Right forelimb (tissue), 1 donor: ENCODE results near the gene TMEM88.

ENCODE experiments used
- DNase-seq: peaks from one replicate; pipeline ENCODE4 v3.0.0-alpha.2; 2018

TMEM88 gene

GRCh38 chr17:7844292-7845154 is 10.3 kb upstream of the TMEM88 start:
- DNase-seq: peak; percentile 90

- DNase-seq: no peak
These were observed 9.4 kb upstream of the TMEM88 start for GRCh38 chr17:7845359-7846062.

GRCh38 chr17:7846063-7846735 is 8.7 kb upstream of the TMEM88 start:
- no peak for DNase-seq

DNA sequence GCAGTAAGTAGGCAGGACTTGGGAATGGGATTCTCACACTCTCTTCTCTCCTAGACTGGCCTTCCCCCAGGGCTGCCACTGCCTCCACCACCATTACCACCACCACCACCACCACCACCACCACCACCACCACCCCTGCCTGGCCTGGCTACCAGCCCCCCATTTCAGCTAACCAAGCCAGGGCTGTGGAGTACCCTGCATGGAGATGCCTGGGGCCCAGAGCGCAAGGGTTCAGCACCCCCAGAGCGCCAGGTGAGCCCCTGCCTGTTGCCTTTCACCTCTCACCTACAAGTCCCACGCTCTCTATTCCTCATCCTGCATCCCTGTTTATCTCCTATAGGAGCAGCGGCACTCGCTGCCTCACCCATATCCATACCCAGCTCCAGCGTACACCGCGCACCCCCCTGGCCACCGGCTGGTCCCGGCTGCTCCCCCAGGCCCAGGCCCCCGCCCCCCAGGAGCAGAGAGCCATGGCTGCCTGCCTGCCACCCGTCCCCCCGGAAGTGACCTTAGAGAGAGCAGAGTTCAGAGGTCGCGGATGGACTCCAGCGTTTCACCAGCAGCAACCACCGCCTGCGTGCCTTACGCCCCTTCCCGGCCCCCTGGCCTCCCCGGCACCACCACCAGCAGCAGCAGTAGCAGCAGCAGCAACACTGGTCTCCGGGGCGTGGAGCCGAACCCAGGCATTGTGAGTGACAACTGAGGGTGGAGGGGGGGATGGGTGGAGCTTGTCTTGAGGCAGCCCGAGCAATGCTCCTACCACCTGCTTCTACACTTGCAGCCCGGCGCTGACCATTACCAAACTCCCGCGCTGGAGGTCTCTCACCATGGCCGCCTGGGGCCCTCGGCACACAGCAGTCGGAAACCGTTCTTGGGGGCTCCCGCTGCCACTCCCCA is 7.9 kb upstream of the TMEM88 start:
- DNase-seq: no peak

- no peak for DNase-seq
These were observed 6.7 kb upstream of the TMEM88 start for GRCh38 chr17:7848131-7848579.

- no peak for DNase-seq
These were observed 6.1 kb upstream of the TMEM88 start for GRCh38 chr17:7848739-7849129.

DNA sequence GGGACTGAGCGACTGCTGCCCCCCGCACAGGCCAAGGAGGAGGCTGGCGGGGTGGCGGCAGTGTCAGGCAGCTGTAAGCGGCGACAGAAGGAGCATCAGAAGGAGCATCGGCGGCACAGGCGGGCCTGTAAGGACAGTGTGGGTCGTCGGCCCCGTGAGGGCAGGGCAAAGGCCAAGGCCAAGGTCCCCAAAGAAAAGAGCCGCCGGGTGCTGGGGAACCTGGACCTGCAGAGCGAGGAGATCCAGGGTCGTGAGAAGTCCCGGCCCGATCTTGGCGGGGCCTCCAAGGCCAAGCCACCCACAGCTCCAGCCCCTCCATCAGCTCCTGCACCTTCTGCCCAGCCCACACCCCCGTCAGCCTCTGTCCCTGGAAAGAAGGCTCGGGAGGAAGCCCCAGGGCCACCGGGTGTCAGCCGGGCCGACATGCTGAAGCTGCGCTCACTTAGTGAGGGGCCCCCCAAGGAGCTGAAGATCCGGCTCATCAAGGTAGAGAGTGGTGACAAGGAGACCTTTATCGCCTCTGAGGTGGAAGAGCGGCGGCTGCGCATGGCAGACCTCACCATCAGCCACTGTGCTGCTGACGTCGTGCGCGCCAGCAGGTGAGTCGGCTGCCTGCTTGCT is 5.6 kb upstream of the TMEM88 start:
- DNase-seq: no peak

DNA sequence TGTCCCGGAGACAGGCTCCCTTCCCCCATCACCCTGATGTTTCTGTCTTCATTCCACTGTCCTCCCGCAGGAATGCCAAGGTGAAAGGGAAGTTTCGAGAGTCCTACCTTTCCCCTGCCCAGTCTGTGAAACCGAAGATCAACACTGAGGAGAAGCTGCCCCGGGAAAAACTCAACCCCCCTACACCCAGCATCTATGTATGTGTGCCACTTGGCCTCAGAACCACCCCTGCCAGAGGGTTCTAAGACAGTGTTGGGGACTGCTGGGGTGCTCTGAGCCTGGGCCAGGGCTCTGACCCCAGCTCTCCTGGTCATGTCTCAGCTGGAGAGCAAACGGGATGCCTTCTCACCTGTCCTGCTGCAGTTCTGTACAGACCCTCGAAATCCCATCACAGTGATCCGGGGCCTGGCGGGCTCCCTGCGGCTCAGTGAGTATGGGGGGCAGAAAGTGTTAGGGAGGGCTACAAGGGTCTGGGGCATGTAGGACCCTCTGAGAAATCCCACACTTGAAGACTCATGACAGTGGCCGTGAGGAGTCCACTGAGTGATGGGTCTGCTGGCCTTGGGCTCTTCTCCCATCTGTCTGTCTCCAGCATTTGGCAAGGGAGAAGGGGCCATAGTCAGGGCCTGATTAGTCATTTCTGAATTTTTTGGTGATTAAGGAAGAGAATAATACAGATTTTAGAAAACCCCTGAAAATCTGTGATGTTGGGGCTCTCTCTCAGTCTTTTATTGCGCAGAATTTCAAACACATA is 4.9 kb upstream of the TMEM88 start:
- DNase-seq: no peak

GRCh38 chr17:7850701-7851437 is 4.0 kb upstream of the TMEM88 start:
- DNase-seq: no peak

DNA sequence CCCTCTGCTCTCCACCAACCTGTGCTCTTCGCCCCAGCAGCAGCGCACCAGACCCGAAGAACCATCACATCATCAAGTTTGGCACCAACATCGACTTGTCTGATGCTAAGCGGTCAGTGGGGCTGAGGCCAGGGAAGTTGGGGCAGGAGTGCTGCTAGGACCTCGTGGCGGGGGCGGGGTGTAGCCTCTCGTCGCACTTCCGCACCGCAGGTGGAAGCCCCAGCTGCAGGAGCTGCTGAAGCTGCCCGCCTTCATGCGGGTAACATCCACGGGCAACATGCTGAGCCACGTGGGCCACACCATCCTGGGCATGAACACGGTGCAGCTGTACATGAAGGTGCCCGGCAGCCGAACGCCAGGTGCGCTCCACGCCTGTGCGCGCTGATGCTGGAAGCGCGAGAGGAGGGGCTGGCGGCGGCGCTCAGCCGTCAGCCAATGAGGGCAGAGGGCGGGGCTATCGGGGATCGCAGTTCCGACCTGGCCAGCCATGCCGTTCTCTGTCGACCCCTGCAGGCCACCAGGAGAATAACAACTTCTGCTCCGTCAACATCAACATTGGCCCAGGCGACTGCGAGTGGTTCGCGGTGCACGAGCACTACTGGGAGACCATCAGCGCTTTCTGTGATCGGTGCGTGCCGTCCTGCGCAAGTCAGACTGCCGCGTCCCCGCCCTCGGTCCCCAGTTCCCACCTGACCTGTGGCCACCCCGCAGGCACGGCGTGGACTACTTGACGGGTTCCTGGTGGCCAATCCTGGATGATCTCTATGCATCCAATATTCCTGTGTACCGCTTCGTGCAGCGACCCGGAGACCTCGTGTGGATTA is 3.2 kb upstream of the TMEM88 start:
- DNase-seq: peak; percentile 94

DNA sequence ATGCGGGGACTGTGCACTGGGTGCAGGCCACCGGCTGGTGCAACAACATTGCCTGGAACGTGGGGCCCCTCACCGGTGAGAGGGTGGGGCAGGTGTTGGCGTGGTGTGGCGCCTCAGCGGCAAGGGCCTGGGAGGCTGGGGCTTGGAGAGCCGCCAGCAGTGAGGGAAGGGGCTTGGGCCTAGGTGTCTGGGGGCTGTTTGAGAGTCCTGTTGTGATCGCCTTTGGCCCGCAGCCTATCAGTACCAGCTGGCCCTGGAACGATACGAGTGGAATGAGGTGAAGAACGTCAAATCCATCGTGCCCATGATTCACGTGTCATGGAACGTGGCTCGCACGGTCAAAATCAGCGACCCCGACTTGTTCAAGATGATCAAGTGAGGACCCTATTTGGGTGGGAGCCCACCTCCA is 2.6 kb upstream of the TMEM88 start:
- DNase-seq: no peak

DNA sequence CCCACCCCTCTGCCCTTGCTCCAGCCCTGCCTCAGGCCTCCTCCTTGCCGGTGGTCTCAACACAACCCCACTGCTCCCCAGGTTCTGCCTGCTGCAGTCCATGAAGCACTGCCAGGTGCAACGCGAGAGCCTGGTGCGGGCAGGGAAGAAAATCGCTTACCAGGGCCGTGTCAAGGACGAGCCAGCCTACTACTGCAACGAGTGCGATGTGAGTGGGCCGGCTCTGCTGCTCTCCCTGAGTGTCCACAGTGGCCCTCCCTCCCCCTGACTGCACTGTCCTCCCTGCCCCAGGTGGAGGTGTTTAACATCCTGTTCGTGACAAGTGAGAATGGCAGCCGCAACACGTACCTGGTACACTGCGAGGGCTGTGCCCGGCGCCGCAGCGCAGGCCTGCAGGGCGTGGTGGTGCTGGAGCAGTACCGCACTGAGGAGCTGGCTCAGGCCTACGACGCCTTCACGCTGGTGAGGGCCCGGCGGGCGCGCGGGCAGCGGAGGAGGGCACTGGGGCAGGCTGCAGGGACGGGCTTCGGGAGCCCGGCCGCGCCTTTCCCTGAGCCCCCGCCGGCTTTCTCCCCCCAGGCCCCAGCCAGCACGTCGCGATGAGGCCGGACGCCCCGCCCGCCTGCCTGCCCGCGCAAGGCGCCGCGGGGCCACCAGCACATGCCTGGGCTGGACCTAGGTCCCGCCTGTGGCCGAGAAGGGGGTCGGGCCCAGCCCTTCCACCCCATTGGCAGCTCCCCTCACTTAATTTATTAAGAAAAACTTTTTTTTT is 1.8 kb upstream of the TMEM88 start:
- DNase-seq: no peak

- no peak for DNase-seq
These were observed 1.2 kb upstream of the TMEM88 start for GRCh38 chr17:7853691-7854038.

- no peak for DNase-seq
These were observed 638 bp upstream of the TMEM88 start for GRCh38 chr17:7854078-7854777.

DNA sequence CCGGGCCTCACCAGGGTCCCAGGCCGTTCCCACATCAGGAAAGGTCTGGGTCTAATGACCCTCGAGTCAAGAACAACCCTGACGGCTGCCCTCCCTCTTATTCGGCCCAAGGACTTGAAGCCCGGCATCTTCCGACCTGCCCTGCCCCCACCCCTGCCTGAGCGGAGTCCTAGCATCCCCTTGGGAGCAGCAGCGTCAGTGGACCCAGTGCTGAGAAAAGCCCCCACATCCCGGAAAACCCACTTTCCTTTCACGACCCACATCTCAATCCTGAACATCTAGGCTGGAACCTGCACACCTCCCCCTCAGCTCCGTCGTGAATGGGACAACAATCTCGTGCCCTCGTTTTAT is 769 bp downstream of the TMEM88 start:
- no peak for DNase-seq

DNA sequence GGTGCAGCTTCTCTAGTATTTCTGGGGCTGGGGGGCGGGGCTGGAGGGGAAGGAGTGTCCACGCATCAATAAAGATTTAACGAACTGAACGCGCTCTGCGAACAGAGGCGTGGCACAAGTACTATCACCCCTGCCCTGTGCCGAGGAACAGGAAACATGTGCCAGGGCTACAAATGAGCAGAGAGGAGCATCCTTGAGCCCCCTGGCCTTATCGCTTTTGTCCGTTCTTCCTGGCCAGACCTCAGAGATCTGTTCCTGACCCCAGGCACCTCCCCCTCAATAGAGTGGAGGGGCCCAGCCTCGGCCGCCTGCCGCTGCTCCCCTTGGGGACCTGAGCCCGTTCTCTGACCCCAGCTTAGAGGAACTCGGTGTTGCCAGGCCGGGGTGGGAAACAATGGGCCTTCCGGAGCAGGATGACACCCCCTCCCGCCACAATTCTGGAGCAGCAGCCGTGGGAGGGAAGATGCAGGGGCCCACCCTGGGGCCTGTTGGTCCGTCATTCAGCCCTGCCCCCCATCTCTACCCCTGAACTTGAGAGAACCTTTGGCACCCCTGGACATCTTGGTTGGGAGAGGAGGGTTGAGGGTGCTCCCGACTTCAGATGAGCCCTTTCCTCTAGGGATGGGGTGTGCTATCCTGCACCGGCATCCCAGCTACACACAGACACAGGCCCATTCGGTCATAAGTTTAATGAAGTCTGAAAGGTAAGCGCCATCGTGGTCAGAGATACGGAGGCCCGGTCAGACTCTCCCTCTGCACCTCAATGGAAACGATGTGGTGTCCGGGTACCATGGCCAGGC is 1.3 kb downstream of the TMEM88 start:
- DNase-seq: peak; percentile 73
